Measurements from ENCODE around the gene NEBL.

NEBL gene

DNA sequence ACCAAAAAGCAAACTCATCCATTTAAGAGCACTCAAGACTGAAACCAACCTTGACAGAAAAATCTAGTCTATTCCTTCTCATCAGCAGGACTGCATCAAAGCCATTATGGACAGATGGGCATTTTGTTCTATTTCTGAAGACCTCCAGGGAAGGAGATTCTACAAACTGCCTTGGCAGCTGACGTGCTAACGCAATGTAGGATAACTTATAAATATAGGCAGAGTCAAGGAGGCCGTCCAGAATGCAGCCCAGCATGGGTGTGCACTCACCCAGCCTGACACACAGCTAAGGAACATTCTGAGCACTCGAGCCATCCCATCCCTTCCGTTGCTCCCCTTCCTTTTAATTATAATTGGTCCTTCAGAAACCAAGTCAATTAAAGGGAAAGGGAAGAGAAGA is 25.3 kb upstream of the NEBL start:
- DNase-seq (ENCODE audit: low read depth in 1 of 2, low spot score in 1 of 2), result no peak
- in situ Hi-C loops (cut with HindIII; ENCODE audit: low pct_unique_long_range_greater_than_20kb, low sequenced_read_pairs), result no loop called here
- no peak for TF ChIP-seq JUND (IDR thresholded peaks at IDR 0.05; ENCODE audit: low read depth)

DNA sequence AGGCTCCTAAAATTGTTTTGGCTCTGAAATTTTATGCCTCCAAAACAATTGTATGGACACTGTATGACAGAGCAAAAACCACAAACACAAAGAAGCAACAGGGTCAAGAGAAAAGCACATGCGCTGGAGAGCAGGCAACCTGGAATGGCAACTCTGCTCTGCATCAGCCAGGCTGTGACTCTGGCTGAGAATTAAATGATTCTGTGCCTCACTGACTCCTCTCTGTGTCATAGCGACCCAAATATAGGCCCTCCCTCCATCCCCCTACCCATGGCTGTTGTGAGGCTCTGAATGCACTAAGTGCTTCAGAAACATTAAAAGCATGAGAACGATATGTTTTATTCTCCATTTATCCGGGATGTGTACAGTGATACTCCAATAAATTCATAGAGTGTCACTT is 24.9 kb upstream of the NEBL start:
- in situ Hi-C loops (cut with HindIII; ENCODE audit: low pct_unique_long_range_greater_than_20kb, low sequenced_read_pairs), result no loop called here
- no peak for TF ChIP-seq JUND (IDR thresholded peaks at IDR 0.05; ENCODE audit: low read depth)
- DNase-seq (ENCODE audit: low read depth in 1 of 2, low spot score in 1 of 2), result no peak

DNA sequence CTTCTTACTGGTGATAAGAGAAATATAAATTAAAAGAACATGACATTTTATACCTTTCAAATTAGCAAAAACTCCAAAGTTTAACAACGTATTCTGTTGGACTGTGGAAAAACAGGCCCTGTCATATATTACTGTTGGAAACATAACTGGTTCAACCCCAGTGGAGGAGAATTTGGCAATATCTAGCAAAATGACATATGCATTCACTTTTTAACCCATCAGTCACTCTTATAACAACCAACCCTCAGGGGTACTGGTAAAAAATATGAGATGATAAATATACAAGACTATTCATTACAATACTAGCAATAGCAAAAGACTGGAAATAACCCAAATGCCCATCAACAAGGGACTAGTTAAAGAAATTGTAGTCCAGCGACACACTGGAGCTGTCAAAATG is 22.9 kb upstream of the NEBL start:
- no peak for DNase-seq (ENCODE audit: low read depth in 1 of 2, low spot score in 1 of 2)
- no peak for TF ChIP-seq JUND (IDR thresholded peaks at IDR 0.05; ENCODE audit: low read depth)
- in situ Hi-C loops (cut with HindIII; ENCODE audit: low pct_unique_long_range_greater_than_20kb, low sequenced_read_pairs), result no loop called here

DNA sequence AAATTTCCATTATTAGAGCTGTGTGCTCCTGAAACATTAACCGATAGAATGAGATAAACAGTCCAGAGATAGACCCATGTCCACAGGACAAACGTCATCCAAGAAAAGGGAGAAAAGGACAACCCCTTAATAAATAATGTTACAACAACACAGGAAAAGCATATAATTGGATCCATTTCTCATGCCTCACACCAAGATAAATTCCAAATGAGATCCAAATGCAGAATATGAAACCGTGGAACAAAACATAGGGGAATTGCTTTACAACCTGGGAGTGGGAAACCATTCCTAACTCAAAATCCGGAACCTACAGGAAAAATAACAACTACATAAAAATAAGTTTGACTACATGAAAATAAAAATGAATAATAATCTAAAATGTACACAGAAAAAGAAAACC is 22.4 kb upstream of the NEBL start:
- in situ Hi-C loops (cut with HindIII; ENCODE audit: low pct_unique_long_range_greater_than_20kb, low sequenced_read_pairs), result no loop called here
- no peak for TF ChIP-seq JUND (IDR thresholded peaks at IDR 0.05; ENCODE audit: low read depth)
- no peak for DNase-seq (ENCODE audit: low read depth in 1 of 2, low spot score in 1 of 2)

DNA sequence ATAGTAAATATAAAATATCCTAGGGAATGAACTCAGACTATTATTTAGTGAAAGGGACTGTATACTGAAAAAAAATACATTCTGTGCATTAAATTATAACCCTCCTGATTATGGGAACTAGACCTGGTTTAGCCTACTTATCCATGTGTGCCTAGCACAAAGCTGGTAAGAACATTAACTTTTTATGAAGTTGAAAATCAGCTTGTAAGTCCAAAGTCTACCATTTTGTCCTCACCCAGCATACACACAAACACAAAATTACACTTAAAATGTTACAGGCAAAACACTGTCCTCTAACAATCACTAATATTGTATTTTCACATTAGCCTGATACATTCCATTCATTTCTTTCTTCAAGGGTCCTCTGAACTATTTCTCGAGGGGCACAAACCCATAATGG is 19.9 kb upstream of the NEBL start:
- DNase-seq (ENCODE audit: low read depth in 1 of 2, low spot score in 1 of 2), result no peak
- in situ Hi-C loops (cut with HindIII; ENCODE audit: low pct_unique_long_range_greater_than_20kb, low sequenced_read_pairs), result no loop called here
- TF ChIP-seq JUND (IDR thresholded peaks at IDR 0.05; ENCODE audit: low read depth), result no peak

DNA sequence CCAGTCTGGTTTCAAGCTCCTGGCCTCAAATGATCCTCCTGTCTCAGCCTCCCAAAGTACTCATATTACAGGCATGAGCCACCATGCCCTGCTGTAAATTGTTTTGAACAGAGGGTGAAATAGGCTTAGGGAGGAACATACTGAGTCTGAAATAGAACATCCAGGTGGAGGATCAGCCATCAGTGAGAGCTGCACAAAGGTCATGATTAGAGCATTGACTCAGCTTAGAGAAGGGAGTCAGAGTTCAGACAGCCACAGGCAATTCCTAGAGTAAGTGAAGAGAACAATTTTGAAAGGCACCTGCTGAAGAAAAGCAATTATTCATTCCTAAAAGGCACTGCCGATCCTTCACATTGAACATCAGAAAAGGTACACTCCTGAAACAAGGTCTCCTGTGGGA is 15.9 kb upstream of the NEBL start:
- TF ChIP-seq JUND (IDR thresholded peaks at IDR 0.05; ENCODE audit: low read depth), result no peak
- in situ Hi-C loops (cut with HindIII; ENCODE audit: low pct_unique_long_range_greater_than_20kb, low sequenced_read_pairs), result no loop called here
- no peak for DNase-seq (ENCODE audit: low read depth in 1 of 2, low spot score in 1 of 2)

DNA sequence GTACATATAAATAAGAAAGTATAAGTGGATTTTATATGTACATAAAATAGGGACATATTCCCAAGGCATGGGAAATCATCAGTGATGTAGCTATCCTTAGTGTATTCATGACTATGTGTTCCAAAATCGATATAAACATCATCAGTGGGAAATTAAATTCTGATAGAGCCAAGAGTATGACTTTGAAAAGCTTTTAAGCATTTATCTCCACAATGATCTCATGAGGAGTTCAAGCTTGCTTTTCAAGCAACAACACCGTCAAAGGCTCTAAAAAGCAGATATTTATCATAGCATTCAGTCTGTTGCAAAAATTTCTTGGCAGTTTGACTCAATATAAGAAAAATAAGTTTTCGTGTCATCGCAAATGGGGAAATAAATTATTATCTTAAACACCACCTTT is 14.5 kb upstream of the NEBL start:
- no peak for DNase-seq (ENCODE audit: low read depth in 1 of 2, low spot score in 1 of 2)
- no peak for TF ChIP-seq JUND (IDR thresholded peaks at IDR 0.05; ENCODE audit: low read depth)
- in situ Hi-C loops (cut with HindIII; ENCODE audit: low pct_unique_long_range_greater_than_20kb, low sequenced_read_pairs), result no loop called here

DNA sequence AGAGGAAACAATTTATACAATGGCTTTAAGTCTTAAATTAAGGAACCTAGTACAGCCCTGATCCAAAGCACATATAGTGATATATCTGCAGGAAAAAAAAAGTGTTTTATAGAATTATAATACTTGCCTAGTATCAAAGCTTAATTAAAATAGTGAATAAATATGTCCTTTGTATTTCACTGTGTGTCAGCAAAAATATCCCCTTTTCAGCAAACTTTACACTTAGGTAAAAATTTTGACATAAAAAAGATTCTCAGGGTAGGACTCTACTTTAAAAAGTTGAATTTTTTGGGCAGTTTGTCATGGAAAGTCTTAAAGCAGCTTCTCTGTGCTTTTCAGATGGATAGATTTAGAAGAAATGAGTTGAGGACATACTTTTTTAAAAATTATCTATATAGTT is 12.7 kb upstream of the NEBL start:
- DNase-seq (ENCODE audit: low read depth in 1 of 2, low spot score in 1 of 2), result no peak
- no peak for TF ChIP-seq JUND (IDR thresholded peaks at IDR 0.05; ENCODE audit: low read depth)
- in situ Hi-C loops (cut with HindIII; ENCODE audit: low pct_unique_long_range_greater_than_20kb, low sequenced_read_pairs), result no loop called here

DNA sequence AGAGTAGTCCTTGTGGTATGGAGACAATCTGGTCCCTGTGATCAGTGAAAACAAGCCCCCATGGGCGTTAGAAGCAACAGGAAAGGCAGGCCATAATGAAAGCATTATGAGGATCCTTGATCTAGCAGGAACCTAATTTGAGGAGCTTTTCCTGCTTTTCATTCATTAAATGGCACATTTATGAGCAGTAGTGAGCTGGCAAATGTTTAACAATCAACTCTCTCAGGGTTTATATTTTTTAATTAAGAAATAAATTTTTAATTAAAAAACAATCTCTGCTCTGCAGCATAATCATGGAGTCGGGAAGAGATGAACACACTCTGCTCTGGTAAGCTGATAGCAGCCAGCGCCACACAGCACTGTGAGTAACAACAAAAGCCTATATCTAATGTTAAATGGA is 11.3 kb upstream of the NEBL start:
- no peak for DNase-seq (ENCODE audit: low read depth in 1 of 2, low spot score in 1 of 2)
- in situ Hi-C loops (cut with HindIII; ENCODE audit: low pct_unique_long_range_greater_than_20kb, low sequenced_read_pairs), result no loop called here
- no peak for TF ChIP-seq JUND (IDR thresholded peaks at IDR 0.05; ENCODE audit: low read depth)

DNA sequence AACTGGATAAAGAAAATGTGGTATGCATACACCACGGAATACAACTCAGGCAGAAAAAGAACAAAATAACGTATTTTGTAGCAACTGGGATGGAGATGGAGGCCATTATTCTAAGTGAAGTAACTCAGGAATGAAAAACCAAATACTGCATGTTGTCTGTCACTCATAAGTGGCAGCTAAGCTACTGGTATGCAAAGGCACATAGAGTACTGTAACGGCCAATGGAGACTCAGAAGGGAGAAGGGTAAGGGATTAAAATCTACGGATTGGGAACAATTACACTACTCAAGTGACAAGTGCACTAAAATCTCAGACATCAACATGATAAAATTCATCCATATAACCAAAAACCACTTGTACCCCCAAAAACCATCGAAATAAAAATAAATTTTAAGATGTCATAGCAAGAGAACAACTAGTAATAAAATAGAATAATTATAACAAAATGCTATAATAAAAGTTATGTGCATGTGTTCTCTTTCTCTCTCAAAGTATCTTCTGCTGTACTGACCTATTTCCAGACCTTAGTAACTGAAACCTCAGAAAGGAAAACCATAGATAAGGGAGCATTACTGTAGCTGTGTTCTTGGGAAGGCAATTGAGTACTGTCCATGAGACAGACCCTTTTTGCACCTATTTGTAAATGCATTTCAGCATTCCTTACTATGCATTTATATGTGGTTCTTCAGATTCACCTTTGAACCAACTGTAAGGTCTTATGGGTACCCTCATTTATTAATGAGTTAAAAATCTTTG is 6.7 kb upstream of the NEBL start:
- in situ Hi-C loops (cut with HindIII; ENCODE audit: low pct_unique_long_range_greater_than_20kb, low sequenced_read_pairs), result no loop called here
- DNase-seq (ENCODE audit: low read depth in 1 of 2, low spot score in 1 of 2), result no peak
- no peak for TF ChIP-seq JUND (IDR thresholded peaks at IDR 0.05; ENCODE audit: low read depth)

DNA sequence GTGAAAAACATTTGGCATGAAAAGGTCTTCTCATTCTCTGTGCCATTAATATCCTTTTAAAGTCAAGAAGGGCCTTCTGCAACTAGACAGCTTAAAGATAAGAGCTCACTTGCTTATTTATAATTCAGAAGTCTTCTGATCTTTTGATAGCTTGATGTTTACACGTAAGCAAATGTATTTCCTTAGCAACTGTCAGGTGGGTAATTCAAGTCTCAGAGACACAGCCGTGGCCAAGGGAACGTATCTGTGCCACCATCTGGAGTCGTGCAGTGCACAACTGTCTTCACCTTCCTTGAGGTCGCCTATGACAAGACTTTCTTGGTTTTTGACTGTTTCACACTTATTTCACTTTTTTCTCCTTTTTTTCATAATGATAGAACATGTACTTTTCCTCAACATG is 4.0 kb upstream of the NEBL start:
- DNase-seq (ENCODE audit: low read depth in 1 of 2, low spot score in 1 of 2), result no peak
- no peak for TF ChIP-seq JUND (IDR thresholded peaks at IDR 0.05; ENCODE audit: low read depth)
- in situ Hi-C loops (cut with HindIII; ENCODE audit: low pct_unique_long_range_greater_than_20kb, low sequenced_read_pairs), result no loop called here

DNA sequence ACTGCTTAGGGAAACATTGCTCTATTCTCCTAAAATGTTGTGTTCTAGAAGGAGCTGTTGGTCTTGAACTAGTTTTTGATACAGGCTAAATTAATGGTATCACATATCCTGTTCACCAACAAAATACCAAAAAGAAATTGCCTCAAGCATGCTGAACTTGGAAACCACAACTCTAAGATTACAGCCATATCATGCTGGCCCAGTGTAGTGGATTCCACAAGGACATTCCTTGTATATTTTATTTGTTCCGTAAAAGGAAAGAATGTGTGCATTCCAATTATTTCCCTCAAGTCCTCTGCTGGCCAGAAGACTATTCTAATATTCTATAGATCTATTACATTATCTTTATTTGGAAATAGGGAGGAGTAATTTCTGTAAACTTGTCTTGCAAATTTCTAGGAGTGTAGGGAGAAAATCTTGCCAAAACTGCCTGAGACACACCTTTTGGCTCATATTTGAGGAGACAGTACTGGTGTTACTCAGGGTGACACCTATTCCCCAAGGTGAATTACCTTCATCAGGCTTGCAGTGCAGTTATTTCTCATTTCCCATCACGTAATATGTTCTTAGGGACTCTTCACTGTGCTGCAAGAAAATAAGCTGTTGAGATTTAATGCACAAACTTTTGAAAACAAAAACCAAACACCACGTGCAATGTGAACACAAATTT is 1.9 kb upstream of the NEBL start:
- in situ Hi-C loops (cut with HindIII; ENCODE audit: low pct_unique_long_range_greater_than_20kb, low sequenced_read_pairs), result no loop called here
- no peak for TF ChIP-seq JUND (IDR thresholded peaks at IDR 0.05; ENCODE audit: low read depth)
- DNase-seq (ENCODE audit: low read depth in 1 of 2, low spot score in 1 of 2), result no peak

DNA sequence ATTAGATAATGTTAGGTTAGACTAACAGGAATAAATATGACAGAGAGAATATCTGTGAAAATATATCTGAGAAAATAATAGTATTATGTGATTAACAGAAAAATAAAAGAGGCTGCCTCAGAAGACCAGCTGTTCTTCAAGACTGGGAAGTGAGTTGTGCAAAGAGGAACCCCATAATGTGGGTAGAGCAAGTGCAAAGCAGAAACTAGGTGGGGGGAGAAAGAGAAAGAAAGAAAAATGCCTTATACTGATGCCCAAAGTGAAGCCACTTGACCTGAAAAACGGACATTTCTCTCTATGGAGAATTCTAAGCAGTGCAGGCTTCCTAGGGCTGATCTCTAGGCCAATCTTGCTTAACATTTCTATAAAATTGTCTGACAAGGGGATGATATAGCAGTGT is 3.8 kb downstream of the NEBL start:
- DNase-seq (ENCODE audit: low read depth in 1 of 2, low spot score in 1 of 2), result no peak
- TF ChIP-seq JUND (IDR thresholded peaks at IDR 0.05; ENCODE audit: low read depth), result no peak
- in situ Hi-C loops (cut with HindIII; ENCODE audit: low pct_unique_long_range_greater_than_20kb, low sequenced_read_pairs), result no loop called here

DNA sequence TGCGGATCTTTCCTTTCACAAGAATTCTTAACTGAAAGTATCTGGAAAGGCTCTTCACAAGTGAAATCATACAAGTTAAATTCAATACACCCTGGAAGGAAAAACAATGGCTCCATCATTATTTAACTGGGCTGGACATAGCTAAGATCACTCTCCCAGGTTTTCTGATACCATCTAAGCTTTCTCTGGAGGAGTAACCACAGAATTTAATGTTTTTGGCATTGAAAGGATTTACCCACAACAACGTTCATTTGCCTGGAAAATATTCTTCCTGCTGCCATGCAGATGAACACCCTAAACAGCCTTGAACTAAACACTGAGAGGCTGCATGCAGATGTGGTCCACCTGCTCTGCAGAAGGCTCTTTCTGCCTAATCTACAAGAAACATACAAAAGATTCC is 4.3 kb downstream of the NEBL start:
- in situ Hi-C loops (cut with HindIII; ENCODE audit: low pct_unique_long_range_greater_than_20kb, low sequenced_read_pairs), result no loop called here
- no peak for DNase-seq (ENCODE audit: low read depth in 1 of 2, low spot score in 1 of 2)
- TF ChIP-seq JUND (IDR thresholded peaks at IDR 0.05; ENCODE audit: low read depth), result no peak
